Astrocyte (in vitro differentiated cells and primary cell): ENCODE measurements around the gene ATG9B. TPM values are rescaled to one million over a fixed set of nuclear protein-coding genes. Genes with fewer than 3 reads are reported as not detected.
A peak's percentile ranks its signal among the peaks of the same experiment; 100 is the strongest.

Experiments used
- DNase-seq: peaks from one replicate; pipeline ENCODE4 v3.0.0-alpha.2; 2010; ENCODE audit warnings: low read depth
- FAIRE-seq: peaks from 2 replicates; lab custom pipeline; 2011; peaks lifted over from hg19 to GRCh38; lab: Jason Lieb, UNC
- H2AFZ ChIP-seq: 2 replicates; pipeline ENCODE4 v1.6.0; 2012; ENCODE audit warnings: low read depth, low read length, inconsistent platforms
- H3K27ac ChIP-seq: 2 replicates; pipeline ENCODE4 v1.5.1; 2011; ENCODE audit warnings: low read depth, low read length, inconsistent platforms
- H3K27me3 ChIP-seq: 2 replicates; pipeline ENCODE4 v1.6.0; 2011; ENCODE audit warnings: low read length, inconsistent platforms; ENCODE audit not compliant: insufficient read depth
- H3K36me3 ChIP-seq: 2 replicates; pipeline ENCODE4 v1.5.1; 2011; ENCODE audit warnings: low read length, inconsistent platforms; ENCODE audit not compliant: insufficient read depth
- H3K4me1 ChIP-seq: 2 replicates; pipeline ENCODE4 v1.5.1; 2011; ENCODE audit warnings: low read length, inconsistent platforms; ENCODE audit not compliant: insufficient read depth
- H3K4me2 ChIP-seq: 2 replicates; pipeline ENCODE4 v1.6.0; 2012; ENCODE audit warnings: low read length, inconsistent platforms
- H3K4me3 ChIP-seq: 2 replicates; pipeline ENCODE4 v1.5.1; 2011; ENCODE audit warnings: low read depth, mild to moderate bottlenecking, low read length, inconsistent platforms; ENCODE audit not compliant: insufficient read depth
- H3K79me2 ChIP-seq: 2 replicates; pipeline ENCODE4 v1.6.0; 2012; ENCODE audit warnings: mild to moderate bottlenecking, low read length, inconsistent platforms; ENCODE audit not compliant: insufficient read depth
- H3K9ac ChIP-seq: 2 replicates; pipeline ENCODE4 v1.6.0; 2012; ENCODE audit warnings: mild to moderate bottlenecking, low read length, inconsistent platforms
- H3K9me3 ChIP-seq: 2 replicates; pipeline ENCODE4 v1.5.1; 2012; ENCODE audit warnings: low read depth, mild to moderate bottlenecking, low read length, inconsistent platforms; ENCODE audit not compliant: insufficient read depth
- H4K20me1 ChIP-seq: 2 replicates; pipeline ENCODE4 v1.6.0; 2012; ENCODE audit warnings: low read length, inconsistent platforms; ENCODE audit not compliant: insufficient read depth
- H3K27ac Mint-ChIP-seq: one replicate; pipeline ENCODE4 v1.8.0; 2021; ENCODE audit warnings: mild to moderate bottlenecking, mixed read lengths; ENCODE audit not compliant: unreplicated experiment
- H3K27me3 Mint-ChIP-seq: one replicate; pipeline ENCODE4 v1.8.0; 2021; ENCODE audit warnings: low read depth, mixed read lengths; ENCODE audit not compliant: unreplicated experiment
- H3K36me3 Mint-ChIP-seq: one replicate; pipeline ENCODE4 v1.8.0; 2021; ENCODE audit warnings: low read depth, mixed read lengths; ENCODE audit not compliant: unreplicated experiment
- H3K4me1 Mint-ChIP-seq: one replicate; pipeline ENCODE4 v1.8.0; 2021; ENCODE audit warnings: low read depth, mixed read lengths; ENCODE audit not compliant: unreplicated experiment
- H3K4me3 Mint-ChIP-seq: one replicate; pipeline ENCODE4 v1.8.0; 2021; ENCODE audit warnings: mild to moderate bottlenecking, moderate library complexity, mixed read lengths; ENCODE audit not compliant: unreplicated experiment
- H3K9me3 Mint-ChIP-seq: one replicate; pipeline ENCODE4 v1.8.0; 2021; ENCODE audit warnings: mild to moderate bottlenecking, mixed read lengths; ENCODE audit not compliant: unreplicated experiment
- EZH2 ChIP-seq: IDR thresholded peaks from 2 replicates; pipeline ENCODE4 v1.6.1; 2012; ENCODE audit warnings: mild to moderate bottlenecking, low read length, inconsistent platforms; ENCODE audit not compliant: insufficient read depth
- total RNA-seq: library from RNA; stranded (reverse); gene quantifications from 2 replicates; pipeline ENCODE4 v1.2.1, GENCODE V29; 2021
- TF ChIP-seq, protein P1 (sequence below): IDR thresholded peaks from 2 replicates; pipeline ENCODE4 v1.5.1; 2011; ENCODE audit warnings: low read depth, mild to moderate bottlenecking, inconsistent platforms, low read length, moderate library complexity; ENCODE audit not compliant: insufficient read depth

ATG9B gene
- total RNA-seq, 1 donor from 2014 or later: 2.2 TPM

GRCh38 chr7:150983893-150984368 lies 40.4 kb downstream of the ATG9B start:
- no peak overlapping the region for H3K27ac ChIP-seq
- Mint-ChIP-seq H3K27ac (no peak overlapping the region), H3K36me3 (no peaks in the 10 kb centered on the region), H3K9me3 (no peaks in the 10 kb centered on the region), H3K4me1 (peaks cover 3% of the 10 kb centered on the region), H3K27me3 (peaks cover 58% of the 10 kb centered on the region), H3K4me3 (no peak overlapping the region)
- no peak overlapping the region for H3K4me2 ChIP-seq
- H4K20me1 ChIP-seq: peaks cover 3% of the 10 kb centered on the region
- no peaks in the 10 kb centered on the region for H3K4me1 ChIP-seq
- FAIRE-seq (no peak), DNase-seq (peak; percentile 16)
- H3K36me3 ChIP-seq: no peaks in the 10 kb centered on the region
- peaks cover 43% of the 10 kb centered on the region for H3K27me3 ChIP-seq
- H3K4me3 ChIP-seq: no peak overlapping the region
- H3K9ac ChIP-seq: no peak overlapping the region
- no peak overlapping the region for H2AFZ ChIP-seq
- no peaks in the 10 kb centered on the region for H3K79me2 ChIP-seq
- TF ChIP-seq, protein P1, sequence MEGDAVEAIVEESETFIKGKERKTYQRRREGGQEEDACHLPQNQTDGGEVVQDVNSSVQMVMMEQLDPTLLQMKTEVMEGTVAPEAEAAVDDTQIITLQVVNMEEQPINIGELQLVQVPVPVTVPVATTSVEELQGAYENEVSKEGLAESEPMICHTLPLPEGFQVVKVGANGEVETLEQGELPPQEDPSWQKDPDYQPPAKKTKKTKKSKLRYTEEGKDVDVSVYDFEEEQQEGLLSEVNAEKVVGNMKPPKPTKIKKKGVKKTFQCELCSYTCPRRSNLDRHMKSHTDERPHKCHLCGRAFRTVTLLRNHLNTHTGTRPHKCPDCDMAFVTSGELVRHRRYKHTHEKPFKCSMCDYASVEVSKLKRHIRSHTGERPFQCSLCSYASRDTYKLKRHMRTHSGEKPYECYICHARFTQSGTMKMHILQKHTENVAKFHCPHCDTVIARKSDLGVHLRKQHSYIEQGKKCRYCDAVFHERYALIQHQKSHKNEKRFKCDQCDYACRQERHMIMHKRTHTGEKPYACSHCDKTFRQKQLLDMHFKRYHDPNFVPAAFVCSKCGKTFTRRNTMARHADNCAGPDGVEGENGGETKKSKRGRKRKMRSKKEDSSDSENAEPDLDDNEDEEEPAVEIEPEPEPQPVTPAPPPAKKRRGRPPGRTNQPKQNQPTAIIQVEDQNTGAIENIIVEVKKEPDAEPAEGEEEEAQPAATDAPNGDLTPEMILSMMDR: no peak
- no peak for TF ChIP-seq EZH2
- no peaks in the 10 kb centered on the region for H3K9me3 ChIP-seq

- Histone ChIP-seq H4K20me1 (peaks cover under 1% of the 10 kb centered on the region), H3K27ac (no peak overlapping the region), H3K4me3 (no peak overlapping the region), H3K36me3 (no peaks in the 10 kb centered on the region), H3K4me2 (no peak overlapping the region), H3K9me3 (no peaks in the 10 kb centered on the region), H3K4me1 (peaks cover 5% of the 10 kb centered on the region), H3K79me2 (no peaks in the 10 kb centered on the region), H2AFZ (no peak overlapping the region), H3K27me3 (peaks cover 46% of the 10 kb centered on the region), H3K9ac (no peak overlapping the region)
- TF ChIP-seq EZH2: no peak
- TF ChIP-seq, protein P1: no peak
- Mint-ChIP-seq H3K27me3 (peaks cover 48% of the 10 kb centered on the region), H3K4me3 (no peak overlapping the region), H3K27ac (no peak overlapping the region), H3K9me3 (no peaks in the 10 kb centered on the region), H3K4me1 (peaks cover 4% of the 10 kb centered on the region), H3K36me3 (no peaks in the 10 kb centered on the region)
- FAIRE-seq: no peak
- no peak for DNase-seq
Observed at GRCh38 chr7:150982351-150982750, 41.9 kb downstream of the ATG9B start.

DNA sequence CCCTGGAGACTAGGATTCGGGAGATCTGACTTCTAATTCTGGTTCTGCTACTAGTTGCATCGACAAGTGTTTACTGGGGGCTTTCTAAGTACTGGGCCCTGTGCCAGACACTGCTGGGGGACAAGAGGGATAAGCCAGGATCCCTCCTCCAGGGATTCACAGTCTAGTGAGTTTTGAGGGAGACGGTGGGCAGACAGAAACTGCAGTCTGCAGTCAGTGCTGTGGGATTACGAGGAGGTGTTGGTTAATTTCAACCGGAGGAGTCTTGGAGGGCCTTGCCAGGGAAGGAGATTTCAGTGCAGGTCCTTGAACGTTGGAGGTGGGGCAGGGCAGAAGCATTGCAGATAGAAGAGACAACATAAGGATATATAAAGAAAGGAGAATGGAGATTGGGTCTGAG lies 42.6 kb downstream of the ATG9B start:
- Histone ChIP-seq H2AFZ (no peak overlapping the region), H3K4me3 (no peak overlapping the region), H3K4me2 (no peak overlapping the region), H3K79me2 (no peaks in the 10 kb centered on the region), H4K20me1 (peaks cover 5% of the 10 kb centered on the region), H3K4me1 (peaks cover 5% of the 10 kb centered on the region), H3K9me3 (no peaks in the 10 kb centered on the region), H3K9ac (no peak overlapping the region), H3K27me3 (peaks cover 53% of the 10 kb centered on the region), H3K36me3 (no peaks in the 10 kb centered on the region), H3K27ac (no peak overlapping the region)
- H3K4me1 Mint-ChIP-seq: peaks cover 7% of the 10 kb centered on the region
- H3K9me3 Mint-ChIP-seq: no peaks in the 10 kb centered on the region
- TF ChIP-seq, protein P1: no peak
- no peak for TF ChIP-seq EZH2
- H3K27ac Mint-ChIP-seq: no peak overlapping the region
- DNase-seq (no peak), FAIRE-seq (no peak)
- H3K27me3 Mint-ChIP-seq: peaks cover 51% of the 10 kb centered on the region
- no peak overlapping the region for H3K4me3 Mint-ChIP-seq
- H3K36me3 Mint-ChIP-seq: no peaks in the 10 kb centered on the region
